Measurements from ENCODE around the gene PGLYRP4.

DNA sequence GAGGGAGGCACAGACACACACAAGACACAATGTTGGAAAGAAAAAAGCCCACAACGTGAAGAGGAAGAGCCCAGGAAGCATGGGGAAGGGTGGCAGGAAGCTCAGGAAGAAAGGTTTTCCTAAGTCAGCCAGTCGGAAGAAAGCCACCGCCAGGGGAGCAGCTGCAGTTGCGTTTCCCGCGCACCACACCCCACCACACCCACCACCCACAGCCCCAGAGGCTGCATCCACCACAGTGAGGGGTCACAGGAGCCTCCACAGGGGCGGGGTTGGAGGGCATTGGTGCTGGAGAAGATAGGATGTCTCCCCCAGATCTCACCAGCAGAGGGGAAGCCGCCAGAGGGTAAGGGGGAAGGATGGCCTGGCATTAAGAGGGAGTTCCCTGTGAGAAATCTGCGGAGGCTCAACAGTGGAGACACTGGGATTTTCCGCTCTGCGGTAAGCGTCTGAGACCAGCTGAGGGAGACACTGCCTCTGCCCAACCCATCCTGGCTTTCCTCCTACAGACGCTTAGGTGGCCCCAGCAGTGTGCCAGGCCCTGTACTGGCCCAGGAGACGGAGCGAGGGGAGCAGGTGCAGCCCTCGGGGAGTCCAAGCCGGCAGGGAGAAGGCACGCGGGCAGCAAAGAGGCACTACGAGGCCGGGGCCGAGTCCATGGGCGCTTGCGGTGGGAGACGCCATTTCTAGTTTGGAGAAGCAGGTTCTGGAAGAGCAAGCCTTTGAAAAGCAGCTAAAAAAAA, 55.7 kb downstream of the PGLYRP4 start:
- TF ChIP-seq, protein P1, sequence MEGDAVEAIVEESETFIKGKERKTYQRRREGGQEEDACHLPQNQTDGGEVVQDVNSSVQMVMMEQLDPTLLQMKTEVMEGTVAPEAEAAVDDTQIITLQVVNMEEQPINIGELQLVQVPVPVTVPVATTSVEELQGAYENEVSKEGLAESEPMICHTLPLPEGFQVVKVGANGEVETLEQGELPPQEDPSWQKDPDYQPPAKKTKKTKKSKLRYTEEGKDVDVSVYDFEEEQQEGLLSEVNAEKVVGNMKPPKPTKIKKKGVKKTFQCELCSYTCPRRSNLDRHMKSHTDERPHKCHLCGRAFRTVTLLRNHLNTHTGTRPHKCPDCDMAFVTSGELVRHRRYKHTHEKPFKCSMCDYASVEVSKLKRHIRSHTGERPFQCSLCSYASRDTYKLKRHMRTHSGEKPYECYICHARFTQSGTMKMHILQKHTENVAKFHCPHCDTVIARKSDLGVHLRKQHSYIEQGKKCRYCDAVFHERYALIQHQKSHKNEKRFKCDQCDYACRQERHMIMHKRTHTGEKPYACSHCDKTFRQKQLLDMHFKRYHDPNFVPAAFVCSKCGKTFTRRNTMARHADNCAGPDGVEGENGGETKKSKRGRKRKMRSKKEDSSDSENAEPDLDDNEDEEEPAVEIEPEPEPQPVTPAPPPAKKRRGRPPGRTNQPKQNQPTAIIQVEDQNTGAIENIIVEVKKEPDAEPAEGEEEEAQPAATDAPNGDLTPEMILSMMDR (IDR thresholded peaks at IDR 0.05; ENCODE audit: low read depth, low read length, poor library complexity, severe bottlenecking) = no peak
- TF ChIP-seq EZH2phosphoT487 (IDR thresholded peaks at IDR 0.05; ENCODE audit: borderline replicate concordance, low read length) = no peak

Data from DOHH2 (cell line).